HepG2 (cell line): ENCODE measurements around the gene PCNT. TPM values are rescaled to one million over a fixed set of nuclear protein-coding genes. Genes with fewer than 3 reads are reported as not detected.

Experiments
- ATAC-seq: fragments of 200-7000 bp; cut with Tn5 transposase; 3 replicates; pipeline ENCODE4 v1.9.1; 2020; ENCODE audit warnings: mild to moderate bottlenecking, moderate library complexity
- BruUV-seq: library from RNA; stranded (reverse); fragments of 400-500 nt; replicated peaks from 2 replicates; lab custom pipeline; 2021; lab: Mats Ljungman, UMichigan
- CTCF ChIA-PET: fragments of 300-600 bp; formaldehyde crosslinking; extraction: SDS; loops from one replicate; lab custom pipeline; 2021; ENCODE audit warnings: low total read pairs, inconsistent platforms, low intra/inter-chr PET ratio; lab: Yijun Ruan, JAX
- POLR2A ChIA-PET: fragments of 350-600 bp; sonication (Branson Sonifier 250); formaldehyde crosslinking; loops from one replicate; lab custom pipeline; 2020; ENCODE audit warnings: antibody characterized with exemption, inconsistent platforms; lab: Yijun Ruan, JAX
- DNase-seq: peaks from one replicate; pipeline ENCODE4 v3.0.0-alpha.2; 2015; ENCODE audit warnings: low spot score
- FAIRE-seq: peaks from 3 replicates; lab custom pipeline; 2011; peaks lifted over from hg19 to GRCh38; lab: Jason Lieb, UNC
- H2AFZ ChIP-seq: one replicate; pipeline ENCODE4 v1.6.1; 2011; ENCODE audit warnings: low read length, inconsistent platforms
- H3K27ac ChIP-seq: fragments of 300-600 bp; 3 replicates; pipeline ENCODE4 v1.8.0; 2011; ENCODE audit warnings: mixed run types, mild to moderate bottlenecking, mixed read lengths, low read length, inconsistent platforms; ENCODE audit not compliant: insufficient read depth; ENCODE audit errors: extremely low read length
- H3K27me3 ChIP-seq, 2 experiments: fragments of 200-600 bp in 1 of 2; 2 replicates in 1 of 2; 3 replicates in 1 of 2; pipeline versions ENCODE4 v1.6.0 to v1.8.0; 2011; ENCODE audit warnings: low read length in 2 of 2, mild to moderate bottlenecking in 2 of 2, moderate library complexity in 2 of 2, inconsistent platforms in 1 of 2; ENCODE audit not compliant: insufficient read depth in 2 of 2, control insufficient read depth in 1 of 2
- H3K36me3 ChIP-seq, 2 experiments: fragments of 200-600 bp in 1 of 2; replicated peaks in 1 of 2; 2 replicates in 1 of 2; 3 replicates in 1 of 2; pipeline versions ENCODE4 v1.5.1 to v1.8.0; 2011; ENCODE audit warnings: low read length in 2 of 2, inconsistent platforms in 1 of 2; ENCODE audit not compliant: insufficient read depth in 2 of 2, control insufficient read depth in 1 of 2
- H3K4me1 ChIP-seq: 2 replicates; pipeline ENCODE4 v1.5.1; 2012; ENCODE audit warnings: low read length, inconsistent platforms; ENCODE audit not compliant: insufficient read depth
- H3K4me2 ChIP-seq: 2 replicates; pipeline ENCODE4 v1.6.0; 2011; ENCODE audit warnings: low read depth, low read length, inconsistent platforms
- H3K4me3 ChIP-seq, 3 experiments: fragments of 200-600 bp in 1 of 3; sonication (generic), shearing (Covaris generic) in 1 of 3; replicated peaks in 1 of 3; 2 replicates each; pipeline ENCODE4 v1.5.1; 2011 to 2016; ENCODE audit warnings: low read length in 3 of 3, inconsistent platforms in 2 of 3, low read depth in 2 of 3, mild to moderate bottlenecking in 2 of 3, control low read depth in 1 of 3, mixed read lengths in 1 of 3; ENCODE audit not compliant: insufficient read depth in 1 of 3
- H3K79me2 ChIP-seq: one replicate; pipeline ENCODE4 v1.6.1; 2011; ENCODE audit warnings: low read length, inconsistent platforms; ENCODE audit not compliant: insufficient read depth
- H3K9ac ChIP-seq: 2 replicates; pipeline ENCODE4 v1.6.0; 2011; ENCODE audit warnings: mild to moderate bottlenecking, low read depth, low read length, inconsistent platforms; ENCODE audit not compliant: insufficient read depth
- H3K9me3 ChIP-seq: 2 replicates; pipeline ENCODE4 v1.5.1; 2012; ENCODE audit warnings: mild to moderate bottlenecking, low read length
- H4K20me1 ChIP-seq: 2 replicates; pipeline ENCODE4 v1.6.0; 2011; ENCODE audit warnings: inconsistent platforms, mild to moderate bottlenecking, low read length, moderate library complexity; ENCODE audit not compliant: insufficient read depth
- AKAP8 ChIP-seq: sonication (generic); formaldehyde crosslinking; IDR thresholded peaks from 2 replicates; pipeline ENCODE4 v1.5.1; 2020; ENCODE audit warnings: mild to moderate bottlenecking, missing genetic modification reagents
- HNRNPL ChIP-seq: fragments of 200-400 bp; formaldehyde crosslinking; IDR thresholded peaks from 2 replicates; pipeline ENCODE4 v1.6.1; 2017; ENCODE audit warnings: mild to moderate bottlenecking, low read depth, low read length
- LRRFIP1 ChIP-seq: sonication (generic); formaldehyde crosslinking; conservative IDR thresholded peaks from 2 replicates; pipeline ENCODE4 v1.4.0; 2020; ENCODE audit warnings: missing genetic modification reagents
- MTERF4 ChIP-seq: sonication (generic); formaldehyde crosslinking; IDR thresholded peaks from 2 replicates; pipeline ENCODE4 v1.8.0; 2023; ENCODE audit warnings: mild to moderate bottlenecking, missing genetic modification reagents
- NFE2L1 ChIP-seq: sonication (generic); formaldehyde crosslinking; IDR thresholded peaks from 2 replicates; pipeline ENCODE4 v1.4.0; 2020; ENCODE audit warnings: missing genetic modification reagents, mild to moderate bottlenecking, borderline replicate concordance
- POLR2G ChIP-seq: fragments of 200-400 bp; formaldehyde crosslinking; IDR thresholded peaks from 2 replicates; pipeline ENCODE4 v1.6.1; 2018; ENCODE audit warnings: mild to moderate bottlenecking, low read depth, low read length, moderate library complexity
- REXO4 ChIP-seq: sonication (generic); formaldehyde crosslinking; IDR thresholded peaks from 2 replicates; pipeline ENCODE4 v1.8.0; 2022; ENCODE audit warnings: missing genetic modification reagents, mild to moderate bottlenecking, borderline replicate concordance
- SUZ12 ChIP-seq: fragments of 150-350 bp; IDR thresholded peaks from 2 replicates; pipeline ENCODE4 v1.6.1; 2014; ENCODE audit warnings: low read depth, low read length
- ZHX2 ChIP-seq, 2 experiments: sonication (generic) in 1 of 2; formaldehyde crosslinking in 1 of 2; IDR thresholded peaks; 2 replicates each; pipeline versions ENCODE4 v1.6.1 to v1.9.0; 2014 to 2022; ENCODE audit warnings: antibody characterized with exemption in 1 of 2, borderline replicate concordance in 1 of 2, inconsistent platforms in 1 of 2, low read depth in 1 of 2, missing genetic modification reagents in 1 of 2
- ZMAT5 ChIP-seq: sonication (generic); formaldehyde crosslinking; IDR thresholded peaks from 2 replicates; pipeline ENCODE4 v1.5.0; 2020; ENCODE audit warnings: mild to moderate bottlenecking, low read depth, missing genetic modification reagents, borderline replicate concordance
- ZNF333 ChIP-seq: sonication (generic); formaldehyde crosslinking; IDR thresholded peaks from 2 replicates; pipeline ENCODE4 v1.4.0; 2020; ENCODE audit warnings: mild to moderate bottlenecking, missing genetic modification reagents, borderline replicate concordance
- ZNF414 ChIP-seq: sonication (generic); formaldehyde crosslinking; IDR thresholded peaks from 2 replicates; pipeline ENCODE4 v1.5.0; 2020; ENCODE audit warnings: missing genetic modification reagents
- ZNF747 ChIP-seq: sonication (generic); formaldehyde crosslinking; IDR thresholded peaks from 2 replicates; pipeline ENCODE4 v1.8.1; 2023; ENCODE audit warnings: missing genetic modification reagents, mild to moderate bottlenecking, borderline replicate concordance
- ZNF773 ChIP-seq: sonication (generic); formaldehyde crosslinking; IDR thresholded peaks from 2 replicates; pipeline ENCODE4 v1.4.0; 2020; ENCODE audit warnings: missing genetic modification reagents, borderline replicate concordance
- WGBS: methylation state at CpG from one replicate; pipeline ENCODE4 v1.1.6; 2017; ENCODE audit warnings: low lambda C conversion rate; 5-methylcytosine and 5-hydroxymethylcytosine counted together
- in situ Hi-C: cut with HindIII; loops from 2 replicates; pipeline ENCODE4 v1.10.0; 2017; ENCODE audit warnings: low pct_unique_long_range_greater_than_20kb; ENCODE audit not compliant: extremely low pct_ligation_motif_present
- intact Hi-C: fragments of 100-400 bp; cut with micrococcal nuclease; formaldehyde crosslinking; loops from one replicate; pipeline ENCODE4 v1.10.0; 2022; ENCODE audit not compliant: unreplicated experiment
- polyA plus RNA-seq, 8 experiments: library from polyadenylated mRNA; depleted of rRNA in 3 of 8; stranded (reverse) in 7 of 8; unstranded in 1 of 8; fragments of >200 nt; fragmentation: Illumina TruSeq in 4 of 8; extraction: Trizol in 4 of 8; gene quantifications; 2 replicates each; pipeline versions ENCODE4 v1.2.1 to v1.2.3, GENCODE V29; 2011 to 2016; ENCODE audit warnings: low read depth in 4 of 8, missing spikeins in 1 of 8, mixed read lengths in 1 of 8; ENCODE audit not compliant: insufficient read depth in 1 of 8
- total RNA-seq, 5 experiments: library from RNA; depleted of rRNA; stranded (reverse); fragments of >200 nt; fragmentation: Illumina TruSeq; extraction: Trizol; gene quantifications; 2 replicates each; pipeline ENCODE4 v1.2.3, GENCODE V29; 2016; ENCODE audit warnings: low read depth in 1 of 5

The PCNT gene
- total and polyA plus RNA-seq, 2 of the 13 experiments (the other 11 are each of a cell fraction or from before 2014, with no cell fraction given): 5.6 to 12.4 TPM

- H3K27ac ChIP-seq: no peak overlapping the region
- ATAC-seq (no peak), DNase-seq (no peak), FAIRE-seq (no peak)
- peaks cover 23% of the 10 kb centered on the region for H3K79me2 ChIP-seq
- in situ Hi-C loops: no loop called here
- no peaks in the 10 kb centered on the region for H4K20me1 ChIP-seq
- WGBS: 96% methylated on average over 3 of the region's 3 CpGs
- no peak overlapping the region for H3K4me3 ChIP-seq
- peaks cover 14% of the 10 kb centered on the region; the same call in 1 of the 2 replicates for H3K4me1 ChIP-seq
- intact Hi-C loops: no loop called here
- no peaks in the 10 kb centered on the region for H3K27me3 ChIP-seq
- ChIA-PET POLR2A (no interaction called here), CTCF (no interaction called here)
- H3K36me3 ChIP-seq: peaks cover 3 to 23% of the 10 kb centered on the region in 2 experiments; a peak in 2 of 5 replicates
- BruUV-seq: no TSS peak
- no peak overlapping the region for H3K9ac ChIP-seq
- no peak overlapping the region for H2AFZ ChIP-seq
- no peaks in the 10 kb centered on the region for H3K9me3 ChIP-seq
- no peak overlapping the region for H3K4me2 ChIP-seq
- TF ChIP-seq ZHX2 (IDR thresholded peaks at IDR 0.05; ENCODE audit: low read depth): no peak
- TF ChIP-seq ZHX2 (CRISPR knock-in tag; IDR thresholded peaks at IDR 0.05; ENCODE audit: borderline replicate concordance): no peak
- no peak for TF ChIP-seq POLR2G
- no peak for TF ChIP-seq ZMAT5 (CRISPR knock-in tag)
- TF ChIP-seq ZNF747: no peak
- TF ChIP-seq HNRNPL: no peak
- no peak for TF ChIP-seq AKAP8 (CRISPR knock-in tag)
- no peak for TF ChIP-seq NFE2L1 (CRISPR knock-in tag)
- no peak for TF ChIP-seq SUZ12
- no peak for TF ChIP-seq LRRFIP1 (CRISPR knock-in tag)
- TF ChIP-seq ZNF414 (CRISPR knock-in tag): no peak
- no peak for TF ChIP-seq MTERF4 (CRISPR knock-in tag)
- TF ChIP-seq ZNF333: no peak
- TF ChIP-seq ZNF773 (CRISPR knock-in tag): no peak
- no peak for TF ChIP-seq REXO4 (CRISPR knock-in tag)
Measured at GRCh38 chr21:46465651-46466050, 141.7 kb downstream of the PCNT start.
